Measurements from ENCODE around the gene PRPS1L1. TPM values are rescaled to one million over a fixed set of nuclear protein-coding genes. Genes with fewer than 3 reads are reported as not detected.

The PRPS1L1 gene
- not detected for polyA plus RNA-seq (ENCODE audit: insufficient read length in 3 of 3)

DNA sequence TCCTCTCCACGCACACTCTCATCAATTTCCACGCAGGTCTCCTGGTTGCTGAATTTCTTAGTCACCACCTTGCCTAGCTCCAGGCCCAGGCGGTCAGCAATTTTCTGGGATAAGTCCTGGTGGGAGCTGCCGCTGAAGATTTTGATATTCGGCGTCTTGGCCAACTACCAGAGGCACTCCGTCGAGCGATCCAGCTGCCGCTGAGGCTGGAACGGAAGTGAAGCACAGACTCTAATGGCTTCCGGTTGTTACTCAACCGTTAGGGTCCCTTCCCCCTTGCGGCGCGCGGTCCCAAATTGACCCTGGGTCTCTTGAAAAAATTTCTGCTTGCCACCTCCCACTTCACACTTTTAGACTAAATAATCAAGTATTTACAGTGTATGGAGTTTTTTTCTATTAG lies at the start of gene PRPS1L1:
Gene PRPS1L1, minus strand, starts transcription at position 219 of the 400 bp plus-strand sequence.
- DNase-seq (ENCODE audit: low read depth in 3 of 3, low spot score in 2 of 3) = no peak

DNA sequence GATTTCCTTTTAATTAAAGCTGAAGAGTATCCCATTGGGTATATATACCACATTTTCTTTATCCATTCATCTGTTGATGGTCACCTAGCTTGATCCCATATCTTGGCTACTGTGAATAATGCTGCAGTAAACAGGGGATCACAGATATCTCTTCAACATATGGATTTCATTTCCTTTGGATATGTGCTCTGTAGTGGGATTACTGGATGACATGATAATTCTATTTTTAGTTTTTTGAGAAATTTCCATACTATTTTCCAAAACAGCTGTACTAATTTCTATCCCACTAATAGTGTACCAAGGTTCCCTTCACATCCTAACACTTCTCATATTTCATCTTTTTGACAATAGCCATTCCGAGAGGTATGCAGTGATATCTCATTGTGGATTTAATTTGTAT lies 48.8 kb upstream of the PRPS1L1 start:
- DNase-seq (ENCODE audit: low read depth in 3 of 3, low spot score in 2 of 3) = no peak

DNA sequence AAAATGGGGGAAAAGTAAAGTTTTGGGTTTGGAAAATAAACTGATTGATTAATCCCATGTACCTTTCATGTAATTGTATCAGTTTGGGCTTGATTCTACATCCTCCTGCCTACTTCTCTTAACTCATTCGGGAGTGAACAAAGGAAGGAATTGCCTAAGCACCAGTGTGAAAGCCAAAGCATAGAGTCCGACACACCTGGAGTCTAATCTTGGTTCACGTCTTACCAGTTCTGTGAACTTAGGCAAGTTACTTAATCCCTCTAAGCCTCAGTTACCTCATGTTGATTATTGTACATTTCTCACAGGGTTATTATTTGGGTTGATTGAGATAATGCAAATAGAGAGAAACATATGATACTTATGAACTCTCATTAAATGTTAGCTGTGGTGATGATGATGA lies 41.1 kb upstream of the PRPS1L1 start:
- DNase-seq (ENCODE audit: low read depth in 3 of 3, low spot score in 2 of 3) = no peak

DNA sequence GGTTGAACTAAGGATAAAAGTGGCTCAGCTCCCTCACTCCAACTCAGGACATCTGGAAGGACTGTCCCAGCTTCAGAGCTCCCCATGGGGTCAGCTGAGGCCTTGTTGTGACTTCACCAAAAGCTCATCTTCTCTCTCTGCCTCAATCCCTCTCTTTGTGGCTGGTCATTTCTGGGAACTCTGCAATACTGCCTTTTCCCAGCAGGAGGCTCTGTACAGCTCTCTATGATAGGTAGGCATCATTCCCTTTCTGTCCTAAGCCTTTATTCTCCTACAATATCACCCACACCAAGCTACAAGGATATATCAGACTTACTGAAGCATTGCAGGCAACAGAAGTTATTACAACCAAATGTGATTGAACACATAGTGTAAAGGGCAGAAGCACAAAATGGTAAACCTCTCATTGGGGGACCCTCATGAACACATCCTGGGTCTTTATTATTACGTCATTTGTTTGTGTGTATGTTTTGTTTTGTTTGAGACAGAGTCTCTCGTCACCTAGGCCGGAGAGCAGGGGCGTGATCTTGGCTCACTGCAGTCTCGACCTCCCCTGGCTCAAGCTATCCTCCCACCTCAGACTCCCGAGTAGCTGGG lies 36.7 kb upstream of the PRPS1L1 start:
- DNase-seq (ENCODE audit: low read depth in 3 of 3, low spot score in 2 of 3) = no peak

DNA sequence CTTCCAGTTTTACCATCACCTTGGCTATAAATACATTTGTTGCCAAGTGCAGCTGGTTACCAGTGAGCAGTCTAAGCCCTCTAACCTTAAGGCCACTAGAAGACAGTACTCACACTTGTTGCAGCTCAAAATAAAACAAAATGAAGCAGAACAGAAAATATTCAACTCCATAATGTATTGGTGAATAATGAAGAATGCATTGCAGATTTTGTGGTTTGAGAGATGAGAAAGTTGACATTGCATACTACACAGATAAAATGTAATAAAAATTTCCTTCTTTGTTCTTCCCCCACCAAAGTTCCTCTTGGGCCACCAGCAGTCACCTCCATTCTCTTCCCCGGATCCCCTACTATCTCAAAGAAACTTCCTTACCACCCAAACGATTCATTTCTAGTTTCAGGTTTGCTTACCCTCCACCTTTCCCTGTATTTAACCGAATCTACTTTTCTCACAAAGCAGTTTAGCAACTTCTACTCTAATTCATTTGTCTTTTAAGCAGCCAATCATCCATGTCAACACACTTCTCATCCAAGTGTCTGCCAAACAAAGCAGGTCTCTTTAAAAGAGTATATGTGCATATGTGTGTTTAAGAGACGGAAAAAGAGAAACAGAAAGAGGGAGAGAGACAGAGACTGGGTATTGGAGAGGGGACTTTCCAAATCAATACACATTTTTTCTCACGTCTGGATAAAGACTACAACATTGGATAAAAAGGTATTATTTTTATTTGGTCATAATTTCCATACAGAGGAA lies 35.7 kb upstream of the PRPS1L1 start:
- DNase-seq (ENCODE audit: low read depth in 3 of 3, low spot score in 2 of 3) = no peak

DNA sequence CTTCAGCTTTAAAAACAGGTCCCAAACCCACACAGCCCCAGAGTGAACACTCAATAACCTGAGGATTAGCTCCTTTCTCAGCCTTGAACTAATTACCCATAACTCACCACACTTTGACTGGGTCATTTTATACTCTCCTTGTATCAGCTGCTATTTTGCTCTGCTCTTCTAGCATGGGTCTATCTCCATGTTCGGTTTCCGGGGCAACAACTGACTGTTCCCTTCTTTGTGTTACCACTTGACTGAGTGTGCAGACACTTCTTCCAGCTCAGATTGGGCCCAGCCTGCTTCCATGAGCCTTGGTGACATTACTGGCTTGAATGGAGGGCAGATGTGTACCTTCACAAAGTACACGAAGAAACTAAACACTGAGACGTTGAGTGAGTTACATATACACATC lies 31.5 kb upstream of the PRPS1L1 start:
- DNase-seq (ENCODE audit: low read depth in 3 of 3, low spot score in 2 of 3) = no peak

DNA sequence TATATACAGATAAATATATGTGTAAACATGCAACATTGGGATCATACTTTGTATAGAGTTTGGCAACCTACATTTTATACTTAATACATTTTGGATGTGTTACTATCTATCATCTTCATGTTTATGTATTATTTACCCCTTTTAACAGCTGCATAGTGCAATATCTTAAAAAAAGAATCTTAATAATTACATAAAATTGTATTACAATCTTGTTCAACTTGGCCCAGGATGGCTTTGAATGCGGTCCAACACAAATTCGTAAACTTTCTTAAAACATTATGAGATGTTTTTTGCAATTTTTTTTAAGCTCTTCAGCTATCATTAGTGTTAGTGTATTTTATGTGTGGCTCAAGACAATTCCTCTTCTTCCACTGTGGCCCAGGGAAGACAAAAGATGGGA lies 26.3 kb upstream of the PRPS1L1 start:
- DNase-seq (ENCODE audit: low read depth in 3 of 3, low spot score in 2 of 3) = no peak

DNA sequence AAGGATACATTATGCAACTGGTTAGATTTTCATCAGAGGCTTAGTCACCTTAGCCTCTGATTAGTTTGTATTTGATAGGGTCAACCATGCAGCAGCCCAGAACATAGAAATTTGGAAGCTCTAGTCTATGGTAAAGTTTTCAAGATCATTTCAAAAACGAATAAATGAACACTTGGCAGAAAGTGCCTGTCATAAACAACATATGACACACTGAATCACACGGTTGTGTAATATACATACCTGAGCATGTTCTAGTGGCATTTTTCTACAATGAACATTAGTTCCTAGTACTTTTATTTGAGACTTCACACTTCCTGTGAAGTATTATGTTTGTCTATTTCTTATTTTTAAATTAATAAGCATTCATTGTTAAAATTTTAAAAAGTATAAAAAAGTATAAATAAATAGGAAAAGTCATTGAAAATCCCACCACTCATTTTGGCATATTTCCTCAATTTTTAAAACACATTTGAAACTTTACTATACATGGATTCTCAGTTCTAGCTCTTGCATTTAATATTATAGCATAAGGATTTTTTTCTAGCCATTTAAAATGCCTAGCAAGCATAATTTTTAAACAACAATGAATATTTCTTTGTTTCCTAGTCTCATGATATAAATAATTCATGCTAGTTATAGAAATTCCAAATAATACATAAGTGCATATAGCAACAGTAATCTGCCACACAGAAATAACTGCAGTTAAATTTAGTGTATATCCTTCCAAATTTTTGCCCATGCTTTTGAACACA lies 25.7 kb upstream of the PRPS1L1 start:
- no peak for DNase-seq (ENCODE audit: low read depth in 3 of 3, low spot score in 2 of 3)

DNA sequence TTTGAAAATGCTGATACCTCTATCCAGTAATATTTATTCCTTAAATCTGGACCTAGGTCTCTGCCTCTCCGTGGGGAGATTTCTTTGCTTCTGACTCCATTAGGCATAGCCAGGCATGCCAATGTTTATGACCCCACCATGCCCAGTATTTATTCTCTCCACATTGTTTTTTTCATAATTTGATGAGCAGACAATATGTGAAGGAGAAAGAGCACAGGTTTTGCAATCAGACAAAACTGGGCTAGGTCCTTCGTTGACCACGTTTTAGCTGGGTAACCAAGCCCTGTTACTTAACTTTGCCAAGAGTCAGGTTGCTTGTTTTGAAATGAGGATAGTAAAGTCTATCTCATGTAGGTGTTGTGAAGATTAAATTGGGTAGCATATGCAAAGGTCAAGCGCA lies 21.6 kb upstream of the PRPS1L1 start:
- DNase-seq (ENCODE audit: low read depth in 3 of 3, low spot score in 2 of 3) = no peak

DNA sequence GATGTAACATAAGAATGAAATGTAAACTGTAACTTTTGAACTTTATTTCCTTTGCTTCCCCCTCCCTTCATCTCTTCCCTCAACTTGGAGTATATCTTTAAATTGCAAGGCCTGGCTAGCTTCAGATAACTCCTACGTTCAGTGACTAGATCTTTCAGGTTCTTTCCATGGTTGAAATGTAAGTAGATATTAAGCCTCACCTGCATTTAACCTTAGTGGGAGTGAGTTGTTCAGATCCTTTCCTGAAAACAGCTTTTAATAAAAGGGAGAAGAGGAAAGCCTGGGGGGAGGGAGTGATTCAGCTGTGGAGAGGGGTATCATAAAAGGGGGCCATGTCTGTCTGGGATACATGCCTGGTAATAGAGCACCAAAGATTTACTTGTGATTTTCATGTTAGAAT lies 19.0 kb upstream of the PRPS1L1 start:
- DNase-seq (ENCODE audit: low read depth in 3 of 3, low spot score in 2 of 3) = no peak

DNA sequence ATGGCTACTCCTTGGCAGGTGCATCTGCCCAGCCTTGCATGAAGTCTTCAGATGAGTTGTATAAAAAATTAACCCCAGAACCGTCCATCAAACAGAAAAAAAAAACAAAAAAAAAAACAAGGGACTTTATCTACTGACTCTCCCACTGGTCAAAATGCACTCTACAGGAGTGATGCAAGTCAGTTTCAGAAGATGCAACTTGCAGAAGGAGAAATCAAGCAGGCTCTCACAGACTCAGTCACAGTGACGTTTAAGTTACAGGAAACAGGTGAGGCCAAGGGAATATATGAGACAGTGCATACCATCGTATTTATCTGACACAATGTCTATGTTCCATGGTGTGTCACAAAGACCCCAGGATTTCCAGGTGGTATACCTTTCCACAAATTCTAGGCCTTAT lies 17.5 kb upstream of the PRPS1L1 start:
- DNase-seq (ENCODE audit: low read depth in 3 of 3, low spot score in 2 of 3) = no peak

DNA sequence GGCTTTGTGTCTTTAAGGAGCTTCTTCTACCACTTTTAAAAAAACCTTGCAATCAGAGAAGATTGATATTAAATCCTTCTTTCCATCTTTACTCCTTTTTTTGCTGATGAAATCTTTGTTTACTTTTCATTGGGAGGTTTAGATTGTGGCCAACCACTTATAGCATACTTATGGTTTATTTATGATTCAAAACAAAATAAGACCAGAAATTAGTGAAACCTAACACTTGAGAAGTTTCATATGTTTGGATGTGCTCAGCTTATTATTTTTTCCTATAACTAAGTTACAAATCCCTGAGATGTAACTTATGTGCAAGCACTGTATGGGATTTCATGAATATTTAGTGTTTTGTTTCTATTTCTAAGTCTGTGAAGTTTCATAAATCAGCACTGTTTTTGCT lies 13.5 kb upstream of the PRPS1L1 start:
- DNase-seq (ENCODE audit: low read depth in 3 of 3, low spot score in 2 of 3) = peak in 1 of 3 donors; percentile 19

DNA sequence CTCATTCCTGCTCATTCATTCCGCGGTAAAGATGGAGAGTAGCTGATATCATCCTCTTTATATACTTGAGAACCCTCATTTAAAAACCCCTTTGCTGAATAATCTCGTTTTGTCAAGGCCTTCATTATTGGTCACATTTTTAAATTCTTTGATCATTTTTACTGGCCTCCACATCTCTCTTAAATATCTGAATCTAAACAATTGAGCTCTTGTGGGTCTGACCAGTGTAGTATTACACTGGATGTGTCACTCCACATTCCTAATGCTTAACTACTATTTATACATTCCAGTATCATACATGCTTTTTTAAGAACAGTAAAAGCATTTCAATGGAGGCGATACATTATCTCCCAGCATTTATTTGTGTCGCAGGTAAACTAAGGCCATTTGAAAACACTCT lies 12.6 kb upstream of the PRPS1L1 start:
- no peak for DNase-seq (ENCODE audit: low read depth in 3 of 3, low spot score in 2 of 3)

DNA sequence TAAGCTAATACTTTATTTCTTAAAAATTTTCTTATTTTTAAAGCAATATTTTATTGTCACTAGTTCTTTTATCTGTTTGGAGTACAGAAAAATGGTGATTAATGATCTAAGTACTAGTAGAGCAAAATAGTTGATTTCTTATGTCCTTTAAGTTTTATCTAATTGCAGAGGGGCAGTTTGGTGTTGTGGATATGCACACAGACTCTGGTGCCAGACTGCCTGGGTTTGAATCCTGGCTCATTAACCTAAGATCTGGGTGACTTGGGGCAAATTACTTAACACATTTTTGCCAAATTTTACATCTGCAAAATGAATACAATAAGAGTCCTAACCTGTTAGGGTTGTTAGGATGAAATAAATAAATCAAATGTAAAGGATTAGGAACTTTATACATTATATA lies 10.7 kb upstream of the PRPS1L1 start:
- DNase-seq (ENCODE audit: low read depth in 3 of 3, low spot score in 2 of 3) = no peak

DNA sequence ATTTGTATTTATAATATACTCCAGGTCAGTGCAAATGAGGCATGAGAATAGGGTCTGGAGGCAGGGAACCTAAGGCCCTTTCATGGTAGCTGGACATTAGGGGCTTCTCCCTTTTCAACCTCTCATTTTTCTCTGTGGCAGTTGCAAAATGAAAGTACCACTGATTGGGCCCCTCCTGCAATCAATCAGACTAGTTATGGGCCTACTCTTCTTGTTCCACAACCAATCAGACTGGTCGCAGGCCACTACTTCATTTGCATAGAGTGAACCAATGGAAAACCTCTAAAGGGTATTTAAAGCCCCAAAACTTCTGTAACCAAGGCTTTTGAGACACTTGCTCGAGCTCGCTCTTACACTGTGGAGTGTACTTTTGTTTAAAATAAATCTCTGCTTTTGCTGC lies 10.0 kb upstream of the PRPS1L1 start:
- DNase-seq (ENCODE audit: low read depth in 3 of 3, low spot score in 2 of 3) = no peak

DNA sequence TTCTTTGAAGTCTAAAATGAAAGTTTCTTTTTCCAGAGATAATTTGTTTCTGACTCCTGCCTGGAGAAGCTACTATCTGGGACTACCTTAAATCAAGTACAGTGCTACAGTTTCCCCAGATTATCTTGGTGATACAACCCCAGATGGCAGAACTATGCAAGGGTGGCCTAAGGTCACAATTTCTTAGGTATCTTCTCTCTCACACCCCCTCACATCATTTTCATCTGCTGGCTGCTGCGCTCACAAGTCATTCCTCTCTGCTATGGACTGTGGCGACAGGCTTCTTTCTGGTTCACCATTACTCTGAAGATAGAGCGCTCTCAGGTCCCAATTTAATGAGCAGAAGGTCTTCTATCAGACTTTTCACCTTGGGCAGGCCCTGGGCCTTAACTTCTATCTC lies 9.1 kb upstream of the PRPS1L1 start:
- no peak for DNase-seq (ENCODE audit: low read depth in 3 of 3, low spot score in 2 of 3)

DNA sequence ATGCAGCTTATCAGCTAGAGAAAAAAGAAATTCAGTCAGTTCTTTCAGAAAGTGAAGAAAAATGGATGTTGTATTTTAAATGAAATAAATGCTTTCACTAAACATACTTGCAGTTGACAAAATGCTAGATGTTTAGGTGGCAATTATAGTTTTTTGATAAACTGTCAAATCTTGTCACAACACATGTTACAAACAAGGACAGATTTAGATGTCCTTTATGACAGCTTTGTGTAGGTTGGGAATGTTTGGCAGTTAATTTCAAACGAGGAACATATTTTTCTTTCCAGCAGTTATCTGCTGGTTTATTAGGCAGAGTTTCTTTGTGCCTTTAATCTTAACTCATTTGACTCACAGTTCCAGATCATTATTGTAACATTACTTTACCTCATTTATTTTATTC lies 3.1 kb upstream of the PRPS1L1 start:
- no peak for DNase-seq (ENCODE audit: low read depth in 3 of 3, low spot score in 2 of 3)

DNA sequence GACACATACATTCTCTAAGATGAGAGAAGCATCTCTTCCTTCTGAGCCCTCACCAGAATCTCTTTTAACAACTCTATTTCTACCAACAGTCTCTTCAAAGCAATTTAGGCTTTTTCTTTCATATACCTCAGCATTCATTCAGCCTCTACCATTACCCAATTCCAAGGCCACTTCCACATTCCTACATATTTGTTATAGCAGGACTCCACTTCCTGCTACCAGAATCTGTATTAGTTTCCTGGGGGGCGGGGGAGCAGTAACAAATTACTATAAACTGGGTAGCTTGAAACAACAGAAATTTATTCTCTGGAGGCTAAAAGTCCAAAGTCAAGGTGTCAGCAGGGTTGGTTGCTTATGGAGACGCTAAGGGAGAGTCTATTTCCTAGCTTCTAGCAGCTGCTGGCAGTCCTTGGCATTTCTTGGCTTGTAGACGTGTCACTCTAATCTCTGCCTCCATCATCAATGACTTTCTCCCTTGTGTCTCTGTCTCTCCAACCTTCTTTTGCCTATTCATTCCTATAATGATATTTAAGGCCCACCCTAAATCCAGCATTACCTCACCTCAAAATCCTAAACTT lies 7.4 kb downstream of the PRPS1L1 start:
- no peak for DNase-seq (ENCODE audit: low read depth in 3 of 3, low spot score in 2 of 3)

DNA sequence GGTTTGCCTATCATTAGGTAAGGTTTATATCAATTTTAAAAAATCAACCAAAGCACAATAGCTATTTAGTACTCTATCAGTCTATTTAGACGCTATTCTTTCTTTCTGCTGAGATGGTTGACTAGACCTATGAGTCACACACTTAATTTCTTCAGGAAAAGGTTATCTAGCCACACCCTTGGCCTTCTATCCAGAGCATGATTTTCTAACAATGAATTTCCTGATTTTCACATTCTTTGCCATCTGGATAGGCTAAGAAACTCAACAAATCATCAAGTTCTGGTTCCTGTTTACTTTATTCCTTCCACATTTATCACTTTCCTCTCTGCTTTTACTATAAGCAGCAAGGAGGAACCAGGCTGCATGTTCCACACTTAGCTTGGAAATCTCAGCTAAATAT lies 8.1 kb downstream of the PRPS1L1 start:
- no peak for DNase-seq (ENCODE audit: low read depth in 3 of 3, low spot score in 2 of 3)

DNA sequence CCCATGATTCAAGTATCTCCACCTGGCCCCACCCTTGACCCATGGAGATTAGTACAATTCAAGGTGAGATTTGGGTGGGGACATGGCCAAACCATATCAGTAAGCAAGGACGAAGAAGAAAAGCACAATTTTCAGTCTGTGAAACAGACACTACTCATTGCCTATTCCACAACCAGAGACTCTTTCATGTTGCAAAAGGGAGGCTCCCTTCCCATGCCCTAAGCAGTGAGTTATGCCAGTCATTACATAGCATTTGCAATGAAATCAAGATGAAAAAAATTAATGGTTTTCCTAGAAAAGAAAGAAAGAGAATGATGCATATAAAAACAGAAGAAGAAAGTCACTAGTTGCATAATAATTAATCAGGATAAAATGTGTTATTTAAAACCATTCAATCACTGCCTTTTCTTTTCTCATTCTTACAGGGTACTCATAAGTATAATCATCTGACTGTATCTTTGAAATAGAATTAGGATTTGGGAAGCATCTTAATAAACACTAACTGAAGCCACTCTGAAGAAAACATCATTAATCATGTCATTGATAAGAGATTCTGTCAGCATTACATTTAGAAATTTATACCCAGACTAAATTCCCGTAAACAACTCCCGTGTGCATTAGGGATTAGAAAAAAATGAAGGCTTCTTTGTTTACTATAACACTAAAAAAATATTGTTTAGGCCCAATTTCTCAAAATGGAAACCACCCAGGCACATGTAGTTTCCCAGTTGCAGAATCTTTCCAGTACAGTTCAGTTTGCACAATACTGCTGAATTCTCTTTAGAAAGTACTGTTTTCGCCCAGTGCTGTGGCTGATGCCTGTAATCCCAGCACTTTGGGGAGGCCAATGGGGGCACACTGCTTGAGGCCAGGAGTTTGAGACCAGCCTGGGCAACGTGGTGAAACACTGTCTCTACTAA lies 9.1 kb downstream of the PRPS1L1 start:
- no peak for DNase-seq (ENCODE audit: low read depth in 3 of 3, low spot score in 2 of 3)

Measured in right renal cortex interstitium (tissue), 3 donors.